HepG2 (cell line): ENCODE results near the gene STOM. TPM values are rescaled to one million over a fixed set of nuclear protein-coding genes. Genes with fewer than 3 reads are reported as not detected.
A peak's percentile ranks its signal among the peaks of the same experiment; 100 is the strongest.

Source experiments
- AHDC1 ChIP-seq: sonication (generic); formaldehyde crosslinking; IDR thresholded peaks from 2 replicates; pipeline ENCODE4 v1.5.1; 2020; ENCODE audit warnings: mild to moderate bottlenecking, missing genetic modification reagents, borderline replicate concordance
- EP300 ChIP-seq, 3 experiments: sonication (generic) in 1 of 3; formaldehyde crosslinking in 1 of 3; IDR thresholded peaks; 2 replicates each; pipeline versions ENCODE4 v1.5.1 to v1.6.1; 2011 to 2020; ENCODE audit warnings: low read depth in 2 of 3, low read length in 2 of 3, borderline replicate concordance in 1 of 3, improper control_type of control experiment in 1 of 3, mild to moderate bottlenecking in 1 of 3, missing genetic modification reagents in 1 of 3, moderate library complexity in 1 of 3
- HINFP ChIP-seq: sonication (generic); formaldehyde crosslinking; IDR thresholded peaks from 2 replicates; pipeline ENCODE4 v1.4.0; 2020; ENCODE audit warnings: low read depth, mild to moderate bottlenecking, missing genetic modification reagents
- HOXA7 ChIP-seq: sonication (generic); formaldehyde crosslinking; IDR thresholded peaks from 2 replicates; pipeline ENCODE4 v1.8.1; 2022; ENCODE audit warnings: mild to moderate bottlenecking, missing genetic modification reagents, moderate library complexity
- PRDM10 ChIP-seq: sonication (generic); formaldehyde crosslinking; IDR thresholded peaks from 2 replicates; pipeline ENCODE4 v1.4.0; 2020; ENCODE audit warnings: low read depth, missing genetic modification reagents
- THAP11 ChIP-seq: IDR thresholded peaks from 2 replicates; pipeline ENCODE4 v1.6.1; 2016; ENCODE audit warnings: missing biosample characterization, missing genetic modification reagents
- polyA plus RNA-seq, 8 experiments: library from polyadenylated mRNA; depleted of rRNA in 3 of 8; stranded (reverse) in 7 of 8; unstranded in 1 of 8; fragments of >200 nt; fragmentation: Illumina TruSeq in 4 of 8; extraction: Trizol in 4 of 8; gene quantifications; 2 replicates each; pipeline versions ENCODE4 v1.2.1 to v1.2.3, GENCODE V29; 2011 to 2016; ENCODE audit warnings: low read depth in 4 of 8, missing spikeins in 1 of 8, mixed read lengths in 1 of 8; ENCODE audit not compliant: insufficient read depth in 1 of 8
- total RNA-seq, 5 experiments: library from RNA; depleted of rRNA; stranded (reverse); fragments of >200 nt; fragmentation: Illumina TruSeq; extraction: Trizol; gene quantifications; 2 replicates each; pipeline ENCODE4 v1.2.3, GENCODE V29; 2016; ENCODE audit warnings: low read depth in 1 of 5
- TF ChIP-seq, protein P1 (sequence below): sonication (generic); formaldehyde crosslinking; IDR thresholded peaks from one replicate; pipeline ENCODE4 v1.5.1; 2020; ENCODE audit warnings: mild to moderate bottlenecking, missing genetic modification reagents; ENCODE audit errors: not compliant biosample characterization

Gene STOM
- total and polyA plus RNA-seq, 2 of the 13 experiments (the other 11 are each of a cell fraction or from before 2014, with no cell fraction given) = 43.6 to 165 TPM

DNA sequence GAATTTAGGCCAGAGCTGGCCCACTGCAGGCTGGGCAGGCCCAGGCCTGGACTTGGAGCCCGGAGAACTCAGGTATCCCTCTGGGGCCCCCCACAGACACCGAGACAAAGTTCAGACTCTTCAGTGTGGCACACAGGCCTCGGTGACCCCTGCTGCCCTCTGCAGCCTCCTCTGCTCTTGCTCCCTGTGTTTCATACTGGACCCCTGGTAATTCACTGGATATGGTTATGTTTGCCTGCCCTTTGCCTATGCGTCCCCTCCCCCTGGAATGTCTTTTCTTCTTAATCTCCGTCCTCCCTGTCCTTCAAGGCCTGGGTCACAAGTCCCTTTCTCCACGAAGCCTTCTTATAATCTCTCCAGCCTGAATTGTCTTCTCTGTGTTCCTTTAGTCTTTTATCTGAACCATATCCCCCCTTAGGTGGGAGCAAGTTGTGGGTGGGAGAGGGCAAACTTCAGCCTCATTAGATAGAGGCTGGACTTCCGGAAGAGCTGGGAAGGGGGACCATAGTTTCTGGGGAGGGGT is 72.0 kb downstream of the STOM start (continued):
- TF ChIP-seq HINFP (no peak), HOXA7 (CRISPR knock-in tag) (no peak), EP300 (IDR thresholded peaks at IDR 0.05; ENCODE audit: low read depth in 2 of 2, low read length in 2 of 2) (peak in 1 of 2 experiments; percentile 79; a peak in 2 of 4 replicates), EP300 (CRISPR knock-in tag; IDR thresholded peaks at IDR 0.05; ENCODE audit: borderline replicate concordance) (no peak), PRDM10 (CRISPR knock-in tag) (no peak), AHDC1 (CRISPR knock-in tag) (no peak; the same call in 1 of the 2 replicates), THAP11 (no peak; the same call in 1 of the 2 replicates)
- TF ChIP-seq, protein P1, sequence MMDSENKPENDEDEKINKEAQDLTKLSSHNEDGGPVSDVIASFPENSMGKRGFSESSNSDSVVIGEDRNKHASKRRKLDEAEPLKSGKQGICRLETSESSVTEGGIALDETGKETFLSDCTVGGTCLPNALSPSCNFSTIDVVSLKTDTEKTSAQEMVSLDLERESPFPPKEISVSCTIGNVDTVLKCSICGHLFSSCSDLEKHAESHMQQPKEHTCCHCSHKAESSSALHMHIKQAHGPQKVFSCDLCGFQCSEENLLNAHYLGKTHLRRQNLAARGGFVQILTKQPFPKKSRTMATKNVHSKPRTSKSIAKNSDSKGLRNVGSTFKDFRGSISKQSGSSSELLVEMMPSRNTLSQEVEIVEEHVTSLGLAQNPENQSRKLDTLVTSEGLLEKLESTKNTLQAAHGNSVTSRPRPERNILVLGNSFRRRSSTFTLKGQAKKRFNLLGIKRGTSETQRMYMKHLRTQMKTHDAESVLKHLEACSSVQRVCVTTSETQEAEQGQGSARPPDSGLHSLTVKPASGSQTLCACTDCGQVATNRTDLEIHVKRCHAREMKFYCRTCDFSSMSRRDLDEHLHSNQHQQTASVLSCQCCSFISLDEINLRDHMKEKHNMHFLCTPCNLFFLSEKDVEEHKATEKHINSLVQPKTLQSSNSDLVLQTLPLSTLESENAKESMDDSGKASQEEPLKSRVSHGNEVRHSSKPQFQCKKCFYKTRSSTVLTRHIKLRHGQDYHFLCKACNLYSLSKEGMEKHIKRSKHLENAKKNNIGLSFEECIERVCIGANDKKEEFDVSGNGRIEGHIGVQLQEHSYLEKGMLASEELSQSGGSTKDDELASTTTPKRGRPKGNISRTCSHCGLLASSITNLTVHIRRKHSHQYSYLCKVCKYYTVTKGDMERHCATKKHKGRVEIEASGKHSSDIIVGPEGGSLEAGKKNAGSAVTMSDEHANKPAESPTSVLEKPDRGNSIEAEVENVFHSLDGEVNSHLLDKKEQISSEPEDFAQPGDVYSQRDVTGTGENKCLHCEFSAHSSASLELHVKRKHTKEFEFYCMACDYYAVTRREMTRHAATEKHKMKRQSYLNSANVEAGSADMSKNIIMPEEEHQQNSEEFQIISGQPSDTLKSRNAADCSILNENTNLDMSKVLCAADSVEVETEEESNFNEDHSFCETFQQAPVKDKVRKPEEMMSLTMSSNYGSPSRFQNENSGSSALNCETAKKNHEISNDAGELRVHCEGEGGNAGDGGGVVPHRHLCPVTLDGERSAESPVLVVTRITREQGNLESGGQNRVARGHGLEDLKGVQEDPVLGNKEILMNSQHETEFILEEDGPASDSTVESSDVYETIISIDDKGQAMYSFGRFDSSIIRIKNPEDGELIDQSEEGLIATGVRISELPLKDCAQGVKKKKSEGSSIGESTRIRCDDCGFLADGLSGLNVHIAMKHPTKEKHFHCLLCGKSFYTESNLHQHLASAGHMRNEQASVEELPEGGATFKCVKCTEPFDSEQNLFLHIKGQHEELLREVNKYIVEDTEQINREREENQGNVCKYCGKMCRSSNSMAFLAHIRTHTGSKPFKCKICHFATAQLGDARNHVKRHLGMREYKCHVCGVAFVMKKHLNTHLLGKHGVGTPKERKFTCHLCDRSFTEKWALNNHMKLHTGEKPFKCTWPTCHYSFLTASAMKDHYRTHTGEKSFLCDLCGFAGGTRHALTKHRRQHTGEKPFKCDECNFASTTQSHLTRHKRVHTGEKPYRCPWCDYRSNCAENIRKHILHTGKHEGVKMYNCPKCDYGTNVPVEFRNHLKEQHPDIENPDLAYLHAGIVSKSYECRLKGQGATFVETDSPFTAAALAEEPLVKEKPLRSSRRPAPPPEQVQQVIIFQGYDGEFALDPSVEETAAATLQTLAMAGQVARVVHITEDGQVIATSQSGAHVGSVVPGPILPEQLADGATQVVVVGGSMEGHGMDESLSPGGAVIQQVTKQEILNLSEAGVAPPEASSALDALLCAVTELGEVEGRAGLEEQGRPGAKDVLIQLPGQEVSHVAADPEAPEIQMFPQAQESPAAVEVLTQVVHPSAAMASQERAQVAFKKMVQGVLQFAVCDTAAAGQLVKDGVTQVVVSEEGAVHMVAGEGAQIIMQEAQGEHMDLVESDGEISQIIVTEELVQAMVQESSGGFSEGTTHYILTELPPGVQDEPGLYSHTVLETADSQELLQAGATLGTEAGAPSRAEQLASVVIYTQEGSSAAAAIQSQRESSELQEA (CRISPR knock-in tag) = no peak
